Activated CD4-positive, alpha-beta memory T cell treated with anti-CD3 and anti-CD28 coated beads for 36 hours (primary cell): ENCODE measurements around the gene FBLN1. TPM values are rescaled to one million over a fixed set of nuclear protein-coding genes. Genes with fewer than 3 reads are reported as not detected.

ENCODE experiments used
- CTCF ChIA-PET: fragments of 350-600 bp; sonication (Branson Sonifier 250); formaldehyde crosslinking; loops from one replicate; lab custom pipeline; 2021; ENCODE audit warnings: antibody characterized with exemption, inconsistent platforms; lab: Charles Lee
- POLR2A ChIA-PET: fragments of 350-600 bp; sonication (Branson Sonifier 250); formaldehyde crosslinking; loops from one replicate; lab custom pipeline; 2021; ENCODE audit warnings: antibody characterized with exemption; lab: Charles Lee
- DNase-seq: peaks from one replicate; pipeline ENCODE4 v3.0.0-alpha.2; 2020
- H3K27ac Mint-ChIP-seq: one replicate; pipeline ENCODE4 v1.8.0; 2021; ENCODE audit warnings: mixed read lengths
- H3K27me3 Mint-ChIP-seq: one replicate; pipeline ENCODE4 v1.8.0; 2021; ENCODE audit warnings: mixed read lengths
- H3K36me3 Mint-ChIP-seq: one replicate; pipeline ENCODE4 v1.8.0; 2021; ENCODE audit warnings: mixed read lengths
- H3K4me1 Mint-ChIP-seq: one replicate; pipeline ENCODE4 v1.8.0; 2021; ENCODE audit warnings: low read depth, mixed read lengths
- H3K4me3 Mint-ChIP-seq: one replicate; pipeline ENCODE4 v1.8.0; 2021; ENCODE audit warnings: mild to moderate bottlenecking, mixed read lengths
- H3K9me3 Mint-ChIP-seq: one replicate; pipeline ENCODE4 v1.8.0; 2021; ENCODE audit warnings: mixed read lengths
- intact Hi-C: fragments of 100-400 bp; cut with micrococcal nuclease; formaldehyde crosslinking; loops from one replicate; pipeline ENCODE4 v1.15.1; 2023
- total RNA-seq, 2 experiments: library from RNA; stranded (reverse); gene quantifications; one replicate each; pipeline ENCODE4 v1.2.3, GENCODE V29; 2021

The FBLN1 gene
- total RNA-seq, 2 experiments from 2014 or later: not detected

DNA sequence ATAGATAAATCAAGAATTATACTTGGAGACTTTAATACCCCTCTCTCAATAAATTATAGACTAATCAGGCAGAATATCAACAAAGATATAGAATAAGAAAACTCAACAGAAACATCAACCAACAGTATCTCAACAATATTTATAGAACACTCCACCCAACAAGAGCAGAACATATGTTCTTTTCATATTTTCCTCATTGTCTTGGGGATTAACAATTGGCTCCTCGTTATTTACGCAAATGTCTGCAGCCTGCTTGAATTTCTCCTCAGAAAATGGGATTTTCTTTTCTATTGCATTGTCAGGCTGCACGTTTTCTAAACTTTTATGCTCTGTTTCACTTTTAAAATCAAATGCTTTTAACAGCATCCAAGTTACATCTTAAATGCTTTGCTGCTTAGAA lies 37.0 kb upstream of the FBLN1 start:
- no peak overlapping the region for H3K4me3 Mint-ChIP-seq
- no peak overlapping the region for H3K27ac Mint-ChIP-seq
- POLR2A ChIA-PET: no interaction called here
- peaks cover 6% of the 10 kb centered on the region for H3K9me3 Mint-ChIP-seq
- peaks cover 4% of the 10 kb centered on the region for H3K27me3 Mint-ChIP-seq
- no peaks in the 10 kb centered on the region for H3K36me3 Mint-ChIP-seq
- H3K4me1 Mint-ChIP-seq: no peaks in the 10 kb centered on the region
- CTCF ChIA-PET: no interaction called here
- DNase-seq: no peak
- intact Hi-C loops: no loop called here

DNA sequence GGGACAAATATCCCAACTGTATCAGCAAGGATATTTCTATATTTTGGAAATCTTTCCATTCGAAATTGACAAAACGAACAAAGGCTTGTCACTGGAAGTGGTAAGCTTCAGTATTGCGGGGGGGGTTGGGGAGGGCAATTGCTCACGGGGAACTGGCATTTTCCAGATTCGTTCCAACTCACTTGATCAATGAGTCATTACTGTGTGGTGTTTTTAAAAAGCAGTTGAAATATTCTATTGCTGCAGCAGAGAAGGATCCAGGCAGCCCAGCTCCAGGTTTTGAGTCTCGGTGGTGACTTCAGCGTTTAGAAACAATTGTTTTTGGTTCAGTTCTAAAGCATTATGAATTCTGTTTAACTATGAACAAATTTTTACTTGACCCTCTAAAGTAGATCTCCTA lies 33.8 kb upstream of the FBLN1 start:
- Mint-ChIP-seq H3K27me3 (peaks cover 8% of the 10 kb centered on the region), H3K9me3 (peaks cover 6% of the 10 kb centered on the region), H3K4me1 (no peaks in the 10 kb centered on the region), H3K27ac (no peak overlapping the region), H3K4me3 (no peak overlapping the region), H3K36me3 (no peaks in the 10 kb centered on the region)
- intact Hi-C loops: no loop called here
- no peak for DNase-seq
- ChIA-PET POLR2A (no interaction called here), CTCF (no interaction called here)

DNA sequence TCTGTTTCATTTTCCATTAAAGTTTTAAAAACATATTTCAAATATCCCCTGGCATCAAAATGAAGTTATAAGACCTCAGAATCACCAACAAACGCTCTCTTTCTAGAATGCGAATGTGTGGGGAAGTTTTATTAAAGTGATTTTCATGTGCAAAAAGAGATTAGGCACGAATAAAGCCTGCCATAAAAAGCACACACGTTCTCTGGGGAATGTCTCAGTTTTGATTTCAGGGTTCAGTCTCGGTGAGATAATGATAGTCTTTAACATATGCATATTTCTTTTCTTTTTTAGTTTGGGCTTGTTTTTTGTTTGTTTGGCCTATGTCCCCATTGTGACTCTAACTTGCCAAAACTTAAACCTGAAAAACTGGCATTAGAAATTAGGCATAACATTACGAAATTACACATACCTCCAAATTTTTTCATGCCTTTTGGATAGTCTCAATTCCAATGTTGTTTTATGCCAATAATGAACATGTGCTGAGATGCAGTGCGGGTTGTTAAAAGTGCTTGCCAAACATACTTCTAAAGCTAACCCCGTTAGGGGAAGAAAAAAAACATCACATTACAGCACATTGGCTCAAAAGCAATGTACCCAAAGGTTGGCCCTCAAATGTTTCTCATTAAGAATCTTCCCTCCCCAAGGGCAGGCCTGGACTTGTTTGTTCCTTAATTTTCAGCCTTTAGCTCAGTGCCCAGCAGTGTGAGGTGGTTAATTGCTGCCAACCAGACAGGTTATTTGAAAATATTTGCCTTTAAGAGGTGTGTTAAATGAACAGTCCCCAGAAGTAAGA lies 33.2 kb upstream of the FBLN1 start:
- Mint-ChIP-seq H3K36me3 (no peaks in the 10 kb centered on the region), H3K4me1 (no peaks in the 10 kb centered on the region), H3K9me3 (peaks cover 6% of the 10 kb centered on the region), H3K27ac (no peak overlapping the region), H3K27me3 (peaks cover 4% of the 10 kb centered on the region), H3K4me3 (no peak overlapping the region)
- POLR2A ChIA-PET: no interaction called here
- intact Hi-C loops: no loop called here
- no peak for DNase-seq
- CTCF ChIA-PET: no interaction called here

DNA sequence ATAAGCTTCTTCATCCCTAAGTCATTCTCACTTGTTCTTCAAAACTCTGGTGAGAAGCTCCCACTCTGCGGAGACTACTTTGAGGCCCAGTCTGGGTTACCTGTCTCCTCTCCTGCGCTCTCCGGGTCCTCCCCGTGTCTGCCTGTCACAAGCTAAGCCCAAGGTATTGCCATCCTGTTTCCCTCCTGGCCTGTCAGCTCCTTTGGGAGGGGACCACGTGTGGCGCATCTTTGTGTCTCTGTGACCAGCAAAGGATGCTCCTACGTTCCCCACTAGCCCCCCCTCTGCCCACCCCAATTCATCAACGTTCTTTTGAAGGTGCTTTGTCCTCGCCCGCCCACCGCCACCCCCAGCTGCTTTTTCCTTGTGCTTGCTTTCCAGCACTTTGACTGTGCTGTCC lies 31.8 kb upstream of the FBLN1 start:
- Mint-ChIP-seq H3K4me3 (no peak overlapping the region), H3K27me3 (peaks cover 8% of the 10 kb centered on the region), H3K4me1 (no peaks in the 10 kb centered on the region), H3K36me3 (no peaks in the 10 kb centered on the region), H3K9me3 (peaks cover 6% of the 10 kb centered on the region), H3K27ac (no peak overlapping the region)
- intact Hi-C loops: no loop called here
- DNase-seq: no peak
- POLR2A ChIA-PET: no interaction called here
- CTCF ChIA-PET: no interaction called here

DNA sequence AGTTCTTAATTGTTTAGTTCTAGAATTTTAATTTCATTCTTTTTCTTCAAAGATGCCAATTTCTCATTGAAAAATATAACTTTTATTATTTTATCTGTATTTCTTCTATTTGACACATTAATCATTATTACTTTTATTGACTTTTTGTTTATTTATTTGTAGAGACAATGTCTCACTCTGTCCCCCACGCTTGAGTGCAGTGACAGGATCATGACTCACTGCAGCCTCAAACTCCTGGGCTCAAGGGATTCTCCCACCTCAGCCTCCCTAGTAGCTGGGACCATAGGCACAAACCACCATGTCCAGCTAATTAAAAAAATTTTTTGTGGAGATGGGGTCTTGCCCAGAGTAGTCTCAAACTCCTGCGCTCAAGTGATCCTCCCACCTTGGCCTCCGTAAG lies 30.3 kb upstream of the FBLN1 start:
- intact Hi-C loops: no loop called here

DNA sequence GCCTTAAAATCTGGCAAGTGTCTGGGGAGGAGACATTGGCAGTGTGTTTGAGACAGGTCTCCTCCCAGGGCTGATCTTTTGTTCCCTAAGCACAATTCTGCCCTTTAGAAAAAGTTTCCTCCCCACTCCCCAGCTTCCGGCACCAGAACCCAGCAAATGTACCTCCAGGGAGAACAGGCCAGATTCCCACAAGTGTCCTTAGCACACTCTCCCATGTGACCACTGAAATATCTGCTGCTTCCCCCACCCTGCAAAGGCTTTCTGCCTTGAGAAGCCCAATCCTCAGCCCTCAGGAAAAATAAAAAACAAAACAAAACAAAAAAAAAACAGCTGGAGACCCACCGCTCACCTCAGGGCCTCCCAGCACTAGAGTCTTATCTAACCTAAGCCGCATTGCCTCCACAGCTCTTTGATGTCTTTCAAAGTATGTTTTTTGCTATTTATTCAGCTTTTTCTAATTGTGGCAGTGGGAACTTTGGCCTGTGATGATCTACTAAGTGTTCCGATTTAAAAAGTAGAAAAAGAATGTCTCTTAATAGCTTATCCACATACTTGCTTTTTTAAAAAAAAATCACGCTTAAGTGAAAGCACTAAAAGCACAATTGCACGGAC lies 29.0 kb upstream of the FBLN1 start:
- no peaks in the 10 kb centered on the region for H3K36me3 Mint-ChIP-seq

More for the DNA sequence above, 30.3 kb upstream of the FBLN1 start:
- ChIA-PET POLR2A (no interaction called here), CTCF (no interaction called here)
- Mint-ChIP-seq H3K4me3 (no peak overlapping the region), H3K27me3 (peaks cover 8% of the 10 kb centered on the region), H3K27ac (no peak overlapping the region), H3K9me3 (peaks cover 3% of the 10 kb centered on the region), H3K36me3 (no peaks in the 10 kb centered on the region), H3K4me1 (no peaks in the 10 kb centered on the region)
- DNase-seq: no peak

DNA sequence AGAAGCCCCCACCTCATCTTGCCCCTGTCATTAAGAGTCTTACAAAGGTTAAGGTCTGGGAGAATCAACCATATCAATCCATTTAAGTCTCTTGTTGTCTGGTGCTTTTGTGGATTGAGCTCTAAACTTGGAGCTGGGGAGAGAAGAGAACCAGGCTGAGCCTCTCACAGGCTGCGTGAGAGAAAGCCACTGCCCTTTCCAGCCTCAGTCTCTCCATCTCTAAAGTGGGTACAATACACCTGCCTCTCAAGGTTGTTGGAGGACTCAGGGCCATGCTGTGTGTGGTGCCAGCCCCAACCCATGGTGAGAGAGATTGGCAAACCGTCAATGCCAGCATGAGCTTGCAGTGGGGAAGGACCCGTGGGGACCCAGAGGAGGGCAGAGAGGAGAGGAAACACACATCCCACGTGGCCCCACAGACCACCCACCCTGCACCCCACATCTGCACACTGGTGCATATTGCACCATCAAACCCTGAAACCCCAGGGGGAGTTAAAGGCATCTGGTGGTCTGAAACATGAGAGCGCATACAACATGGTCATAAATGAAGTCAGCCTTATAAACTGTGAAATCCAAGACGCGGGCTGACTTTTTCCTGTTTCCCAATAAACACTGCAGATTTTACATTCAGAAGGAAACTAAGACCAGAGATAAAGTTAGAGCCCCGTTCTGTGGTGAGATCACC lies 27.5 kb upstream of the FBLN1 start:
- DNase-seq: no peak
- Mint-ChIP-seq H3K27ac (no peak overlapping the region), H3K4me3 (no peak overlapping the region), H3K4me1 (no peaks in the 10 kb centered on the region), H3K9me3 (no peaks in the 10 kb centered on the region), H3K36me3 (no peaks in the 10 kb centered on the region), H3K27me3 (peaks cover 14% of the 10 kb centered on the region)
- ChIA-PET POLR2A (no interaction called here), CTCF (no interaction called here)
- intact Hi-C loops: no loop called here

More for the DNA sequence above, 29.0 kb upstream of the FBLN1 start:
- CTCF ChIA-PET: no interaction called here
- DNase-seq: no peak
- no peaks in the 10 kb centered on the region for H3K4me1 Mint-ChIP-seq
- no peak overlapping the region for H3K27ac Mint-ChIP-seq
- H3K4me3 Mint-ChIP-seq: no peak overlapping the region
- H3K27me3 Mint-ChIP-seq: peaks cover 14% of the 10 kb centered on the region
- POLR2A ChIA-PET: no interaction called here
- intact Hi-C loops: no loop called here
- no peaks in the 10 kb centered on the region for H3K9me3 Mint-ChIP-seq

DNA sequence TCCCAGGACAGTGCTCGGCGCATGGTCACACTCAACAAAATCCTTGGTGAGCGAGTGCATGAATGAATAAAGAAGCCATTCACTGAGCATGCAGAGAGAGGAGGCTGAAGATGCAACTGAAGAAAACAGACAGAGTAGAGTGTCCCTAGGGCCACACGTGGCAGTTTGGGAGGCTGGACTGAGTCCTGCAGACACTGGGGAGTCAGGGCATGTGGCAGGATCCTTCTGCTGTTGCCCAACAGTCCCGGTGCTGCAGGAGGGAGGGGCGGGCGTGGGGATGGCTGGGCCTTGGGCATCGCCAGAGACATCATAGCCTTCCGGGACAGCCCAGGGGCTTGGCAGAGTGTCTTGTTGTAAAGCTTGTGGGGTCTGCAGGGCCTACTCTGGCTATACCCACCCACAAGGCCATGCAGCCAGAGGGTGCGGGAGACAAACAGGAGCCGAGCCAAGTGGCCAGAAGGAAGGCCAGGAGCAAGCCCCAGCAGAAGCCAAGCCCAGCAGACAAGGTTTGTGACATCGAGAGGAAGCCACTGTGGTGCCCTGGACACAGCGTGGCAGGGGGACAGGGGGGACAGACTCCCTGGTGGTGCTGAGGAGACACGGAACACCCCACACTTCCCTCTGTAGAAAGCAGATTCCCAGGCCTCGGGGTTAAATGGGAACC lies 26.7 kb upstream of the FBLN1 start:
- H3K4me1 Mint-ChIP-seq: no peaks in the 10 kb centered on the region
- peaks cover 14% of the 10 kb centered on the region for H3K27me3 Mint-ChIP-seq
- POLR2A ChIA-PET: no interaction called here
- no peak overlapping the region for H3K27ac Mint-ChIP-seq
- intact Hi-C loops: no loop called here
- peaks cover 2% of the 10 kb centered on the region for H3K9me3 Mint-ChIP-seq
- no peaks in the 10 kb centered on the region for H3K36me3 Mint-ChIP-seq
- no peak for DNase-seq
- CTCF ChIA-PET: no interaction called here
- H3K4me3 Mint-ChIP-seq: no peak overlapping the region

- H3K4me3 Mint-ChIP-seq: no peak overlapping the region
- peaks cover 14% of the 10 kb centered on the region for H3K27me3 Mint-ChIP-seq
- no peaks in the 10 kb centered on the region for H3K4me1 Mint-ChIP-seq
- H3K9me3 Mint-ChIP-seq: peaks cover 3% of the 10 kb centered on the region
- intact Hi-C loops: no loop called here
- no peaks in the 10 kb centered on the region for H3K36me3 Mint-ChIP-seq
- no peak for DNase-seq
- POLR2A ChIA-PET: no interaction called here
- CTCF ChIA-PET: no interaction called here
- H3K27ac Mint-ChIP-seq: no peak overlapping the region
Measured at GRCh38 chr22:45476814-45477213, 25.9 kb upstream of the FBLN1 start.

DNA sequence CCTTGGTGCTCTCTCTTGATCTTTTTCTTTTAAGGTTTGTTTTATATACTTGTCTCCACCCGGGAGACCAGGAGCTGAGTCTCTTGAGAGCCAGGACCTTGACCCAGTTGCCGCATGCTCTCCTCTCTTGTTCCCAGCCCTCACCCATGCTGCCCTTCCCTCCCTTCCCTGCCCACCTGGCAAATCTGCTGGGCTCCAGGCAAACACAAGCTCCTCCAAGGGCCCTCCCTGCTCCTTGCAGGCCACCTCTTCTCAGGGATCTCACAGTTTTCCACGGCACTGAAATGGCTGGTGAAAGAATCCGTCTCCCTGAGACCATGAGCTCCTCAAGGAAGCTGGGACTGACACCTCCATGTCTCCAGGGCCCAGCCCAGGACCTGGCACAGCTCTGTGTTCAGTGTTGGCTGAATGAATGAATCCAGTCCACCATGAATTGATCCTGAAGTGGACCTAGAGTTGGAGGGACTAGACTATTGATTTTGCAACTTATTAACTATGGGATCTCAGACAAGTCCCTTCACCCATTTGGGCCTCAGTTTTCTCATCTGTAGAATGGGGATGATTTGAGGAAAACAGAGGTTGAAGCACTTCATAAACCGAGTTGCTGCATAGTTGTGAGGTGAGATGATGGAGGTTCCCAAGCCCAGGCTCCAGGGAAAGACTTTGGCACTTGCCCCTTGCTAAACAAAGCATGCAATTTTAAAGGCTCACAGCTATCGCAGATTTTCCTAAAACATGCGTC lies 25.1 kb upstream of the FBLN1 start:
- intact Hi-C loops: no loop called here
- H3K4me3 Mint-ChIP-seq: no peak overlapping the region
- peaks cover 14% of the 10 kb centered on the region for H3K27me3 Mint-ChIP-seq
- no peak overlapping the region for H3K27ac Mint-ChIP-seq
- H3K9me3 Mint-ChIP-seq: peaks cover 3% of the 10 kb centered on the region
- H3K36me3 Mint-ChIP-seq: no peaks in the 10 kb centered on the region
- ChIA-PET POLR2A (no interaction called here), CTCF (no interaction called here)
- no peaks in the 10 kb centered on the region for H3K4me1 Mint-ChIP-seq
- DNase-seq: no peak

DNA sequence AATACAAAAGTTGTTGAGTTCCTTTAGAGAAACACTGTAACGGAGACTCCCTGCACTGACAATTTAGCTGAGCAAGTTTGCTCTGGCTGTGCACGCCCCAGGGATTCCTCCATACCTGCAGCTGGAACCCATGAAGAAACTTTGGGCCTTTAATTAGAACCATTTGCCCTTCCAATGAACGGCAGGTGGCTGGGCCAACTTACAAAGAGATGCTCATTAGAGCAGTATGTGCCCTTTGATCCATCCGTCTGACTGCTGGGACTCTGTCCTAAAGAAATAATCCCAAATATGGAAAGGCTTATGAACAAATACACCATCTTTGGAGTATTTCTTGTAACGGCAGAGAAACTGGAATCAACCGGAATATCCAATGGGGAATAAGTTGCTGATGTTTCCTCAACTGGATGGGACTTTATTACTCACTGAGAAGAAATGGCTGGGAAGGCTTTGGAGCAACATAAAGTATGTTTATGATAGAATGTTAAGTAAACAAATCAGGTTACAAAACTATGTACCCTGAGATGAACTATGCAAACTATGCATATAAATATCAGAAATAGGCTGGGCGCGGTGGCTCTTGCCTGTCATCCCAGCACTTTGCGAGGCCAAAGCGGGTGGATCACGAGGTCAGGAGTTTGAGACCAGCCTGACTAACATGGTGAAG lies 24.4 kb upstream of the FBLN1 start:
- no peak for DNase-seq
- intact Hi-C loops: no loop called here
- peaks cover 3% of the 10 kb centered on the region for H3K9me3 Mint-ChIP-seq
- POLR2A ChIA-PET: no interaction called here
- no peaks in the 10 kb centered on the region for H3K4me1 Mint-ChIP-seq
- no peaks in the 10 kb centered on the region for H3K36me3 Mint-ChIP-seq
- H3K27ac Mint-ChIP-seq: no peak overlapping the region
- CTCF ChIA-PET: no interaction called here
- H3K27me3 Mint-ChIP-seq: peaks cover 14% of the 10 kb centered on the region
- no peak overlapping the region for H3K4me3 Mint-ChIP-seq
